GM19351 (cell line): ENCODE results near the gene LGMN.
"Not testable (repeated sequence)": the region's sequence is repeated elsewhere in the genome, so short reads cannot be mapped to it uniquely, and the experiment has no call there.

ENCODE experiments used
- ATAC-seq: cut with Tn5 transposase; IDR thresholded peaks from one replicate; pipeline ENCODE4 v1.9.1; 2021; ENCODE audit warnings: mild to moderate bottlenecking, moderate library complexity; ENCODE audit not compliant: unreplicated experiment

The LGMN gene

DNA sequence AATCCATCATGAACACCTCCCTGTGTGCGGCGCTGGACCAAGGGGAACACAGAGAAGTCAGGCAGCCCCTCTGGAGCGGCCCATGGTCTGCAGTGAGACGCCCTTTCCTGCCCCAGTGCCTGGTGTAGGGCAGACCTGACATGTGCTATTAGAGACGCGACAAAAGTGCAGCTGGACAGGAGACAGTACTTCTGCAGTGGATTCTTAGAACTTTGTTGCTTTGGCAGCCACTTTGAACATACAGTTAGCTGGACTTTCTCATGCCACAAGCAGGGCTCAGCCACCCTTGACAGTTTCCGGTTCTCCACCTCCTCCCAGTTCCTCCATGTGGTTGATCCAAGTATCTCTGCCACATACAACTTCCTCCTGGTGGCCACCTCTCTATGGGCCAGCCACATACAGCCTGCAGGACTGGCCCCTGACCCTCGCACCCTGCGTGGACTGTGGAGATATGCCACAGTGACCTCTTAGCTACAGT, 45.9 kb downstream of the LGMN start:
- no peak for ATAC-seq

DNA sequence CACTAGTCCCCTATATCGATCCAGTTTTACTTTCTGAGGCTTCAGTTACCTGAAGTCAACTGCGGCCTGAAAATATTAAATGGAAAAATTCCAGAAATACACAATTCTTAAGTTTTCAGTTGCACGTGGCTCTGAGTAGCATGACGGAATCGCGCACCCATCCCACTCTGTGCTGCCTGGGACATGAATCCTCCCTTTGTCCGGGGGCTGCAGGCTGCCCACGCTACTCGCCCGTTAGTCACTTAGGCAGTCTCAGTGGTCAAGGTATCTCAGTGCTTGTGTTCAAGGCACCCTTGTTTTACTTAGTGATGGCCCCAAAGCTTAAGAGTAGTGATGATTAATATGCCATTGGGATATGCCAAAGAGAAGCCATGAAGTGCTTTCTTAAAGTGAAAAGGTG, 46.6 kb downstream of the LGMN start:
- no peak for ATAC-seq

DNA sequence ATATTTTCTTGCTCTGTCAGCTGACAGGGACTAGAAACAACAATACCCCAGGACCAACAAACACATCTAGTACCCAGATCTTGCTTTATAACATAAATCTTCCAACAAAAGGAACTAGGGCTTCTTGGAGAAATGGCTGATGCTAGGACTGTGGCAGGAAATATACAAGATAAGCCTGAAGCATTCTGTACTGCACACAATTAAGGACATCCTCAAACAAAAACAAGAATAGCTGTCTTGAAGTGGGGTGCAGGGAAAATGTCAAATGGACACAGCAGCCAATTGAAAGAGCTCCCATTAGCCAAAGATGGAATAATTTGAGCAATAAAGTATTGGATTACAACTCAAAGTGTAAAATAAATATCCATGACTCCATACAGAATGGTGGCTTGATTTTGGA, 50.0 kb downstream of the LGMN start:
- ATAC-seq: no peak

DNA sequence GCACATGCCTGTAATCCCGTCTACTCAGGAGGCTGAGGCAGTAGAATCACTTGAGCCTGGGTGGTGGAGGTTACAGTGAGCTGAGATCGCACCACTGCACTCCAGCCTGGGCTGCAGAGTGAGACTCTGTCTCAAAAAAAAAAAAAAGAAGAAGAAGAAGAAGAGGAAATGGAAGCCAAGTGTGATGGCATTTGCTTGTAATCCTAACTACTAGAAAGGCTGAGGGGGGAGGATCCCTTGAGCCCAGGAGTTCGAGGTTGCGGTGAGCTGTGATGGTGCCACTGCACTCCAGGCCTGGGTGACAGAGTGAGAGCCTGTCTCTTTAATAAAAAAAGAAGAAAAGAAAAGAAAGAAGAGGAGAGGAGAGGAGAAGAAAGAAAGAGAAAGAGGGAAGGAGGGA, 52.1 kb downstream of the LGMN start:
- no peak for ATAC-seq

DNA sequence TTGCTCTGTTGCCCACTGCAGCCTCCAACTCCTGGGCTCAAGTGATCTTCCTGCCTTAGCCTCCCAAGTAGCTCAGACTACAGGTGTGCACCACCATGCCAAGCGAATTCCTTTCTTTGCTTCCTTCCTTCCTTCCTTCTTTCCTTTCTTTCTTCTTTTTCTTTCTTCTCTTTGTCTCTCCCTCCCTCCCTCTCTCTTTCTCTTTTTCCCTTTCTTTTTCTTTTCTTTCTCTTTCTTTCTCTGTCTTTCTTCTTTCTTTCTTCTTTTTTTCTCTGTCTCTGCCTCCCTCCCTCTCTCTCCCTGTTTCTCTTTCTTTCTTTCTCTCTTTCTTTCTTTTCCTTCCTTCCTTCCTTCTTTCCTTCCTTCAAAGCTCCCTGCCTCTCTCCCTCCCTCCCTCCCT, 52.9 kb downstream of the LGMN start:
- ATAC-seq: no peak

DNA sequence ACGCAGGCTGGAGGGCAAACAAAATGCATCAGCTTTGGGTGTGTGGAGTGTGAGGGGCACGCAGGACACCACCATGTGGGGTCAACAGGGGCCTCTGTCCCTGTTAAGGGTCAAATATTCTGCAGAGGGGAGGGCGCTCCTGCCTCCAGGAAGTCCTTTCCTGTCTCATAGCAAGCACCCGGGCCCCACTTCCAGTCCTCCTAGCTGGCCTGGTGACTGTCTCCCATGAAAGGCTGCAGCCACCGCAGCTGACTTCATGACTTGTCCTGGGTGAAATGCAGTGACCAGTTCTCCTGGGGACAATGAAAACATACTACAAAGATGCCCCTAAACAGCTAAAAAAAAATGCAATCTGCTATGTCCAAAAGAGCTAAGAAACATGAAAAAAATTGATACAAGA, 53.6 kb downstream of the LGMN start:
- ATAC-seq: no peak

DNA sequence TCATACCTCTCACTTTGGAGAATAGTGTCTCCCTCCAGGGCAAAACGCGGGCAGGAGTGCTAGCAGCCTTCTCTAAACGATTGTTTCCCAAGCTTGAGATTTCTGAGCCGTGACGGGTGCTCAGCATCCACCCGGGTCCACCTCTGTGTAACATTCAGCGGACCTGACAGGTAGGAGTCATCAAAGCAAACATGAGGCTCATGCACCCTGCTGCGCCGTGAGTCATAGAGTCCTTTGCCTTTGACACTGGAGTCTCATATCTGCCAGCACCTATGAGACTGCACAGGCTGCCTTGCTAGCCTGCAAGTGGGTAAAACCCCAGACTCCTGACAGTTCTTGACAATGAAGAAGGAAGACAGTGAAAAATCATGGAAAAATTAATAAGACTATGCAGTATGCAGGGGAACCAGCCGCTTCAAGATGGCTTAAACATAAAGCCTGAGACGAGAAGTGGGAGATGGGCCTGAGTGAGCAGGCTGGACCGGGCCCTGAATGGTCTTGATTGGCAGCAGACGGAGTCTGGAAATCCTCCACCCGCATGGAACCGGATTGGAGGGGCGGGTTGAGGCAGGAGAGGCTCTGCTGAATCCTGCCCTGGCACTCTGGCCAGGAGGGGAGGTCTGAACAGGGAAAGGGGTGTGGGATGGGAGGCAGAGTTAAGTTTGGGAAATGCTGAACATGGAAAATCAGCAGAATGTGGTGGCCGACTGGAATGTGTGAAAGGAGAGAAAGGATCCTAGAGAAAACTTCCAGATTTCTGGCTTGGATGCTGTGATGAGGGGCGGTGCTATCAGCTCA, 54.2 kb downstream of the LGMN start:
- no peak for ATAC-seq

DNA sequence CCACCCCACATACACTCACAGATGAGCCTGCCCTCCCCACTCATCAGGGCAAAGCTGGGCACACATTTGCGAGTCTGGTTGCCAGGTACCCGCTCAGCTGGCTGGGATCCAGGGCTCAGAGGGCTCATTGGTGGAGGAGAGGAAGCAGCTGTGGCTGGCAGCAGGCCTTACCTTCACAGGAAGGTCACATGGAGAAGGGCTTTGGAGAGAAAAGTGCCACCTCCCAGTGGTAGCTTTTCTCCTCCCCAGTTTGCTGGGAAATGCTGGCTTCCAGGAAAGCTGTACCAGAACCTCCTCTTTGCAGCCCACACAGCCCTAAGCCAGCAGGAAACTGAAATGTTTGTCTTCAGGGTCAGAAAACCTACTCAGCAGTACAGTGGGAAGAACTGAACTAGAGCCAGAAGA, 55.6 kb downstream of the LGMN start:
- ATAC-seq: no peak

DNA sequence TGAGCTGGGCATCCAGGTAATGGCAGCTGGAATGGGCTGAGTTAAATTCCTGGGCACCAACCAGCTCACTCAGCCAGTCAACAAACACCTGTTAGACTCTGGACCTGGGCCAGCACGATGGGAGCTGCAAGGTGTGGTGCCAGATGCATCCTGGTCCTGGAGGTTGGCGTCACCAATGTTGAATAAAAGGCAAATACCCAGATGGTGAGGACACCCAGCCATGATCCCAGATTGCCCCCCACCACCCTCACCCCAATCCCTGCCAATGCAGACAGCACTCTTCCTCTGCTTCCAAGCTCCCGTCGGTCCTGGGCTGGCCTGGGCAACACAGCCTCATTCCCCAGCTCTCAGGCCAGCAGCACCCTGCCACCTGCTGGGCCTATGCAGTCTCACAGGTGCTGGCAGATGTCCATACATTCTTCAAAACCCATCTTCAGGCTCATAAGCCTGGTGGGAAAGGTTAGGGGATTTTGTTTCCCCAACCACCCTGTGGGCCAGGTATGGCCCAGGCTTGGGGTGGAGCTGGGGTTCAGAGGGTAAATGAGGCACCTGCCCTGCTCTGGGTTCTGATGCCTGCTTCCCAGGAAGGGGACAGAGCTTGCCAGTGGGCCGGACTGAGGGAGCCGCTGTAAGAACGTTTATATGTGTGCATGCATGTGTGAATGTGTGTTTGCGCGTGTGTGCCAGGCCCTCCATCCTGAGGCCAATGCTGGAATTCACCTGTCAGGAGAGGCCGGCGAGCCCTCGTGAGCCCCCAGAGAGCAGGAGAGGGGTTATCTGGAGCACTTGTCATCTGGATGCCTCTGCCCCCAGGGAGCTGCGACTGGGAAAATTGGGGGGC, 58.0 kb downstream of the LGMN start:
- ATAC-seq: no peak

DNA sequence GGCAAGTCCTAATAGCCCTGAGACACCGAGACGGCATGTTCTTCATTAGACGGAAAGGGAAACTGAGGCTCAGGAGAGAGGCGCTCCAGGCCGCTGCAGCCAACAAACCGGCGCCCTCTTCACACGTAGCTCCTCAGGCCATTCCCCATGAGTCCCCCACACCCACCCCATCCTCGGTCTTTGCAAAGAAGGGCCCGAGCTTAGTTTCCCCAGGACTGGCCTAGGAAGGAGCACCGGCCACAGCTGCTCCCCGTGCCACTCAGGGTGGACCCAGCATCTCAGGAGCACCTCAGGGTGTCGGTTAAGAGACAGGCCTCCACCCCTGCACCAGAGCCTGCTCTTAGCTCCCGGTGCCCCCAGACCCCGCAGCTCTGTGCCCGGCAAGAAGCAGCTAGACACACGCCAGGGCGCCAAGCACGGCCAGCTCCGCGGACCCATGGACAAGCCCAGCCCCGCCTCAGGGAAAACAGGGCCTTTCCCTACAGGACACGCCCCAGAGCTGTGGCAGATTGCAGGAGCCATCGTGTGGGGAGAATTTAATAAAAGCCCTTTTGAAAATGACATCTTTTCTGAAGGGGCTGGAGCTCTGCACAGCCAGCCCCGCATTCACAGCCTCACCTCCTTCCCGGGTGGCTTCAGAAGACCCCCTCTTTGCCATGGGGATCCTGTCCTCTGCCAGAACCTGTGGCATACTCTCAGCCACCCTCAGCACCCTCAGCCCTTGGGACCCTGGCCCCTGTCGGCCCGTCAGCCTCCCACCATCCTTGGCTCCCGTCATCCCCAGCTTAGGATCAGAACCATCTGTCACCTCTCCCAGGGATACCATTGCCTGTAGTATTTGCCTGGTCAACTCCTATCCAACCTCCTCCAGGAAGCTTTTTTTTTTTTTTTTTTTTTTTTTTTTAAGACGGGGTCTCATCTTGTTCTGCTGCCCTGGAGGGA, 59.7 kb downstream of the LGMN start:
- no peak for ATAC-seq

DNA sequence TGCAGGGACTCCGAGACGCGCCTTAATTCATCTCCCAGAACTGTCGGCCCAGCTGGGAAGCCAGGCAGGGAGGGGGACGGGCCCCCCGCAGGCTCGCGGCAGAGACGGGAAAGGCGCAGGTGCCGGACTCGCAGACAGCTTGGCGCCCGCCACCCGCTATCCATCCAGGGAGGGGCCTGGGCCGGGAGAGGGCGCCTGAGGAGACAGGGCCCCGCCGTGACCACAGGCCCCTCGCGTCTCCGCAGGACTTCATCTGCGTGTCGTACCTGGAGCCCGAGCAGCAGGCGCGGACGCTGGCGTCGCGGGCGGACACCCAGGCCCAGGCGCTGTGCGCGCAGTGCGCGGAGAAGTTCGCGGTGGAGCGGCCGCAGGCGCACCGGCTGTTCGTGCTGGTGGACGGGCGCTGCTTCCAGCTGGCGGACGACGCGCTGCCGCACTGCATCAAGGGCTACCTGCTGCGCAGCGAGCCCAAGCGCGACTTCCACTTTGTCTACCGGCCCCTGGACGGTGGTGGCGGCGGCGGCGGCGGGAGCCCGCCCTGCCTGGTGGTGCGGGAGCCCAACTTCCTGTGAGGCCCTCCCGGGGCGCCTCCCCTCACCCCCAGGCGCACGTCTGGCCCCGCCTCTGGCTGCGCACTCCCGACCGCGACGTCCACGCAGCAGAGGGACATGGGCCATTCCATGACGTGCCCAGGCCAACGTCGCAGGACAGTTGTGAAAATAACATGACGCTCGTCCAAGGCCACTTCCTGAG, 60.6 kb downstream of the LGMN start:
- ATAC-seq: no peak

DNA sequence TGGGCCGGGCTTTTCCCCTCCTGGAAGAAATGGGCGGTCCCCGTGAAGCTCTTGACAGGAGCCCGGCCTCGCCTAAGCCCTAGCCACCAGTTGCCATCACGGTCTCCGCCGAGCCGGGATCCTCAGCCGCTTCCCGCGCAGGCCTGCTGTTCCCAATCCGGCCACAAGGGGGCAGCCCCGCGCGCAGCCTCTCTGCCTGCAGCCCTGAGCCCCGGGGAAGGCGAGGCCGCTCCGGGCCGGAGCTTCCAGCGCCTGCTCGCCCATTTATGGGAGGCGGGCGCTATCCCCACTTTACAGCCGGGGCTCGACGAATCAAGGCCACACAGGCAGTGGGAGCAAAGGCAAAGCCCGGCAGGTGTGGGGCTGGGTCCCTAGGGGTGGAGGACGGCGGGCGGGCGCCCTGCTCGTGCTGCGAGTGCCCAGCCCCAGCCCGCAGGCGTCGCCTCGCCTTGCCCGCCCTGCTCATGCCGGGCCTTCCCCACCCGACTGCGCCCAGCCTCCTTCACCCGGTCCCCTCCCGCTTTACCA, 61.5 kb downstream of the LGMN start:
- no peak for ATAC-seq

DNA sequence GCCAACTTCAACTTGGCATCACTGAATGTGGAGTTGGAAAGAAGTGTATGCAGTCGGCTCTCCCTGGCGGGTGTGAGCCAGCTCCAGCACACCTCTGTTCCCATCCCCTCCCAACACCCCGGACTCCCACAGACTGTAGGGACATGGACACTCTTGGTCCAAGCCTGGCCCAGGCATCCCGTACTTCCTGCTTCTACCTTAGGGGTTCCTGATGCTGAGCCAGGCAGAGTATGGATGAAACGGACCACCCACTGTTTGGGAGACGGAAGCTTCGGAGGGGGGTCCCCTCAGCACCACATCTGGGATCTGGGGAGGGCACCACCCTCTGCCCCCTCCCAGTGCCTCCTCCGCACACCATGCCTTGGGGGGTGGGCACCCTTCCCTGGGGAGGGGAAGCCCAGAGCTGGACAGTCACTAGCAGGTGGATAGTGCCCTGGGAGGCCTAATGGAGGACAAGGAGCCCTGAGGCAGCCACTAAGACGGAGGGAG, 62.0 kb downstream of the LGMN start:
- no peak for ATAC-seq

DNA sequence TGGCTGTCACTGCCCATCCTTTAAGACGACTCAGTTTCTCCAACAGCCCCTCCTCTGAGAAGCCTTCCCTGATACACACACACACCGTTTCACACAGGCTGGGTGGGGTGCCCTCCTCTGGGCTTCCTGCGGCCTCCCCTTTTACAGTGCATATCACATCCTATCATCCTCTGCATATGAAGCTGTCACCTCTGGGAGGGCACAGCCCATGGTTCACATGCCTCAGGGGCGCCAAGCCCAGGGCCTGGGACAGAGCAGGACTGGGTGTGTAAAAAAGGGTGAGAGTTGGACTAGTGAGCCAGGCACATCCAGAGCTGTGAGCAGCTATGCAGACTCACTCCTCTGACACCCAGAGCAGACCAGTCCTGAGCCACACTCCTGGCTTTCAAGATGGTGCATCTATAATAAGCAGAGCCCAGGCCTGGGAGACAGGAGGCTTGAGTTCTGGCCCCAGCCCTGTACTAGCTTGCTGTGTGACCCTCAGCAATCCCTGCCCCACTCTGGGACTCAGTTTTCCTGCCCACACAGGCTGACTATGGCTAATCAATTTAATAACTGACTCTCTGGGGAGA, 62.6 kb downstream of the LGMN start:
- no peak for ATAC-seq

DNA sequence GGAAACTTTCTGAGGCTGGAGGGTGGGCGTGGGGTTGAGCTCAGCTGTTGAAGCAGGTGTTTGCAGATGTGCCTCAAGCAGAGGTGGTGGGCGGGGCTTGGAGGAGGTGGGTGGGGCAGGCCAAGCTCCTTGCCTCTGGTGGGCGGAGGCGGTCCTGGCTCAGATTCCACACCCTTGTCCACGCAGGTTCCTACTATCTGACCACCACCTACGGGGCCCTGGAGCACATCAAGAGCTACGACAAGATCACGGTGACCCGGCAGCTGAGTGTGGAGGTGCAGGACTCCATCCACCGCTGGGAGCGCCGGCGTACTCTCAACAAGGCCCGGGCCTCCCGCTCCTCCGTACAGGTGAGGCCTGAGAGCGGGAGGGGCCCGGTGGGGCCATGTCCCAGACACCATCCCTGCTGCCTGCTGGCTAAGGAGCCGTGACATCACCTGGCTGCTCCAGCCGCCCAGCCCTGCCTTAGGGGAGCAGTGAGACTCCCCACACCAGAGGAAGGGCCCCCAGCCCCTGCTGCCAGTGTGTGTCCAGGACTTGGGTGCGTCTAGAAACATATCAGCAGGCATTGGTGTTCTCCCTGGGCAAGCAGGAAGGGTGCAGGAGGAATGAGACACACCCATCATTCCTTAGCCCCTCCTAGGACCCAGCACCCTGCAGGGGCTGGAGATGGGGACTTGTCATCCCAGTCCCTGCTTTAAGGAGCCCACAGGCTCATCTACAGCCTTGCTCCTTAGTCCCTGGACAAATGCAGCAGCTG, 63.4 kb downstream of the LGMN start:
- no peak for ATAC-seq

DNA sequence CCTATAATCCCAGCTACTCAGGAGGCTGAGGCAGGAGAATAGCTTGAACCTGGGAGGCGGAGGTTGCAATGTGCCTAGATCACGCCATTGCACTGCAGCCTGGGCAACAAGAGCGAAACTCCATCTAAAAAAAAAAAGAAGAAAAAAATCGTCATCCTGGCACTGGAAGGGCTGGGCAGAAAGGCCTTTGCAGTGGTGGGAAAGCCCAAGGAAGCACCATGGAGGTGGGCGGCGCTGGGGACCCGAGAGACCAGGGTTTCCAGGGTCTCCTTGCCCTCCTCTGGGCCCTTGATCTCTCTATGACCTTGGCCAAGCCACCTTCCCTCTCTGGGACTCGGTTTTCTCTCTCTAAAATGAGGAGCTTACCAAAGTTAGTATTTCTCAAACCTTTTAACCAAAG, 65.4 kb downstream of the LGMN start:
- ATAC-seq: no peak

DNA sequence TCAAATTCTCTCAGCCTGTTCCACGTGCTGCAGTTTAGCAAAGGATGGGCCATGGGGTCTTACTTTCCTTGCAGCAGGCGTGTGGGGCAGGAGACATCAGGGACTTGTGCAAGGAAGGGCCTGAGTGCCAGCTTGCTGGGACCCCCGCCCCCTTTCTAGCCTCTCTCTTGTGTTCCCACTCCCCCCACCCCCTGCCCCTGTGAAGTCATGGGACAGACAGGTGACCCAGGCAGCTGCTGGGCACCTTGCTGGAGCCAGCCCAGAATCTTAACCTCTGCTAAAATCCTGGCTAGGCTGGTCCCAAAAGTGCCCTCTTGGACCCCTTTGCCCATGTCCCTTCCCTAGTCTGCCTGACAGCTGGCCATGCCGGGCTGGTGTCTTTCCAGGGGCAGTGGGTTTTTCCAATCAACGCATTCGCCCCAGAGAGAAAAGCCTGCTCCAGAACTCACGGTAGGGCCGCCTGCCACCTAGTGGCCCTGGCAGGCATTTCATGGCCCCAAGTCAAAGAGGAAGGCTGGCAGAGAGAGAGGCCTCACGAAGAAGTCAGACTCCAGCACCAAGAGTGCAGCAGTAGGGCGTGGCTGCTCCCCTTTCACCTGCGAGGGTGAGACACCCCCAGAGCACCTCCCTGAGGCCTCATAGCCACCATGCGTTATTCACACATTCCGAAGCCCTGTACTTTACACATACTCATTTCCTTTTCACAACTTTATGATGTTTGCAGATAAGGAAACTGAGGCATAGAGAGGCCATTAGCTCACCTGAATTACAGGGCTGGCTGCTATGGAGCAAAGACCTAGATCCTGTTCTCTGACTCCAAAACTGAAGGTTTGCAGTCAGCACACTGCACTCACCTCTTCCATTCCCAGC, 67.4 kb downstream of the LGMN start:
- peak; percentile 30 for ATAC-seq

DNA sequence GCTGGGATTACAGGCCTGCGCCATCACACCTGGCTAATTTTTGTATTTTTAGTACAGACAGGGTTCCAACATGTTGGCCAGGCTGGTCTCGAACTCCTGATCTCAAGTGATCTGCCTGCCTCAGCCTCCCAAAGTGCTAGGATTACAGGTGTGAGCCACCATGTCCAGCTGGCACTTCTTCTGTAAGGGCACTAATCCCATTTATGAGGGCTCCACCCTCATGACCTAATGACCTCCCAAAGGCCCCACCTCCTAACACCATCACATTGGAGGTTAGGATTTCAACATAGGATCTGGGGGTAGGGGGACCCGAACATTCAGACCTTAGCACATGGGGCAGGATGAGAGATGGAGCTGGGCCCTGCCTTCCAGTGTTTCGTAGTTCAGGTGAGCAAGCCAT, 68.1 kb downstream of the LGMN start:
- ATAC-seq: not testable (repeated sequence)
